Adipocyte (in vitro differentiated cells): Measurements from ENCODE around the gene CMTR1.
A peak's percentile ranks its signal among the peaks of the same experiment; 100 is the strongest.

Source experiments
- DNase-seq: peaks from one replicate; pipeline ENCODE4 v3.0.0-alpha.2; 2015; ENCODE audit warnings: low read depth
- H3K27me3 ChIP-seq: replicated peaks from 2 replicates; pipeline ENCODE4 v1.7.0; 2013; ENCODE audit warnings: mild to moderate bottlenecking, low read length, moderate library complexity; ENCODE audit not compliant: control insufficient read depth, insufficient read depth
- H3K36me3 ChIP-seq: 2 replicates; pipeline ENCODE4 v1.7.0; 2013; ENCODE audit warnings: low read length, mild to moderate bottlenecking, moderate library complexity; ENCODE audit not compliant: control insufficient read depth, insufficient read depth, severe bottlenecking
- H3K4me1 ChIP-seq: 2 replicates; pipeline ENCODE4 v1.7.0; 2013; ENCODE audit warnings: mild to moderate bottlenecking, low read length, moderate library complexity; ENCODE audit not compliant: control insufficient read depth, insufficient read depth
- H3K4me3 ChIP-seq: 2 replicates; pipeline ENCODE4 v1.7.0; 2013; ENCODE audit warnings: mild to moderate bottlenecking, low read length, moderate library complexity
- H3K9ac ChIP-seq: 2 replicates; pipeline ENCODE4 v1.7.0; 2013; ENCODE audit warnings: mild to moderate bottlenecking, low read length, moderate library complexity
- H3K9me3 ChIP-seq: 2 replicates; pipeline ENCODE4 v1.7.0; 2013; ENCODE audit warnings: mild to moderate bottlenecking, low read length, moderate library complexity; ENCODE audit not compliant: control insufficient read depth

CMTR1 gene

DNA sequence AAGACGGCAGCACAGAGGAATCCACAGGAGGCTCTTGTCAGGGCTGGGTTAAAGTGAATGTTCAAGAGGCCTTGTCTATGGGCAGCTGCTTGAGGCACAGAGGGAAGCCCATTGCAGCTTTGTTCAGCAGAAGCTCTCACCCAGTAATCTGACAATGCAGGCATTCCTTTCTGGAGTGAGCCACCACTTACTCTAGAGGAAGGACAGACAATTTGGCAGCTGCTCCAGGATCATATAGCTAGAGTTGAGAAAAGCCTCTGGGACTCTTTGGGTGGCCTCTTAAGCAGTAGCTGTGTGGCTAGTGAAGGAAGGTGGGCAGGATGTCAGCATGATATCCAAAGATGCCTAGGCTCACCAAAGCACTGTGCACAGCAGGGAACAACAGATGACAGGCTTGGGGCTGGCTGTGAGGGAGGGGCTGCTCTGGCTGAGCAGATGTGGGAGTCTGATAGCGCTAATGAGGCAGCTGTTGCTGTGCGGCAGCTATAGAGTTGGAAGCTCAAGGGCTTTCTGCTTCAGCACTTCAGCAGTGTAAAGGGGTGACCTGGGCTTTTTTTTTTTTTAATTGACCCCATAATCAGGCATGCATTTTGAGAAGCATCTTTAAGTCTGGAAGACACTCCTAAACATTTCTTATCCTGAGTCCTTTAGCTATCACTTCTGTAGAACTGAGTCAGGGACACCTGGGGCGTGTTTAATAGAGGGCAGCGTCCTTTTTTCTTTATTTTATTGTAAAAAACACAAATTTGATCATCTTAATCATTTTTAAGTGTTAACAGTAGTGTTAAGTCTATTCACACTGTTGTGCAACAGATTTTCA lies 27.2 kb downstream of the CMTR1 start:
- Histone ChIP-seq H3K9ac (no peak overlapping the region), H3K4me3 (no peak overlapping the region), H3K4me1 (peaks cover 30% of the 10 kb centered on the region), H3K27me3 (no peaks in the 10 kb centered on the region), H3K9me3 (no peaks in the 10 kb centered on the region), H3K36me3 (peaks cover 65% of the 10 kb centered on the region)
- DNase-seq, result peak; percentile 7

GRCh38 chr6:37460805-37461204 lies 27.8 kb downstream of the CMTR1 start:
- Histone ChIP-seq H3K36me3 (peaks cover 66% of the 10 kb centered on the region), H3K9me3 (no peaks in the 10 kb centered on the region), H3K4me3 (no peak overlapping the region), H3K9ac (no peak overlapping the region), H3K27me3 (no peaks in the 10 kb centered on the region), H3K4me1 (peaks cover 24% of the 10 kb centered on the region)
- no peak for DNase-seq

DNA sequence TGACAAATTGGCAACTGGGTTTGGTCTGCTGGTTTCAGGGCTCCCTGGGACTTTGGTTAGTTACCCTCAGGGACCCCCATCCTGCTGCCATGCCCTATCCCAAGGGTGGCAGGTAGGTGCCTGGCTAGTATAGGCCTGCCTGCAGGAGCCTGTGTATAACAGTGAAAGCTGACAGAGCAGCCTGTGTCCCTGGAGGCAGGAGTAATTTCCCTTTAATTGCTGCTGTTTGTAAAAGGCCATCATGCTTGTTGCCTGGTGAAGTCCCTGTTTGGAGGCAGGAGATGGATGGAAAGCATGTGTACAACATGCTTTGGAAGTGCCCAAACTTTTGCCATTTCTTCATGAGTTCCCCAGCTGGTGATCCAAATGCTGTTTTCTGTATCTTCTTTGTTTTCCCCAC lies 30.1 kb downstream of the CMTR1 start:
- Histone ChIP-seq H3K36me3 (peaks cover 79% of the 10 kb centered on the region), H3K4me3 (no peak overlapping the region), H3K27me3 (no peaks in the 10 kb centered on the region), H3K9ac (no peak overlapping the region), H3K9me3 (peaks cover 10% of the 10 kb centered on the region), H3K4me1 (peaks cover 4% of the 10 kb centered on the region)
- no peak for DNase-seq

GRCh38 chr6:37467718-37468117 lies 34.7 kb downstream of the CMTR1 start:
- no peak for DNase-seq
- peaks cover 57% of the 10 kb centered on the region for H3K36me3 ChIP-seq
- H3K4me1 ChIP-seq, result no peaks in the 10 kb centered on the region
- no peaks in the 10 kb centered on the region for H3K27me3 ChIP-seq
- no peak overlapping the region for H3K9ac ChIP-seq
- H3K9me3 ChIP-seq, result peaks cover 12% of the 10 kb centered on the region
- H3K4me3 ChIP-seq, result peak overlapping the region; percentile 34

- H3K27me3 ChIP-seq, result no peaks in the 10 kb centered on the region
- H3K9me3 ChIP-seq, result no peaks in the 10 kb centered on the region
- H3K4me1 ChIP-seq, result peaks cover 18% of the 10 kb centered on the region
- DNase-seq, result peak; percentile 72
- no peak overlapping the region for H3K9ac ChIP-seq
- peaks cover 77% of the 10 kb centered on the region for H3K36me3 ChIP-seq
- no peak overlapping the region for H3K4me3 ChIP-seq
Observed at GRCh38 chr6:37473364-37474095, 40.5 kb downstream of the CMTR1 start.

DNA sequence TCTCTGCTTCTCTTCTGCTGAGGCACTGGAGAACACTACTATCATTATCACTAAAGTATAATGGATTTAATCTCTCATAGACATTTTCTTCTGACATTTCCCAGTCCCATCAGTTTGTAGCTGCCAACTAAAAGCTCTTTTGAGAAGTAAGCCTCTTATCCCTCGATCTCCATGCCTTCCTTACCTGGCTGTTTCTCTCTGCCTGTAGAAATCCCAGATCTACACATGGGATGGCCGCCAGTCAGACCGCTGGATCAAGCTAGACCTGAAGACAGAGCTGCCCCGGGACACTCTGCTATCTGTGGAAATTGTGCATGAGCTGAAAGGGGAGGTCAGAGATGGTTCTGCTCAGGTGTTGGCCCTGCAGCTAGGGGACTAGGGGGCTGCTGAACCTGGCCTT lies 41.3 kb downstream of the CMTR1 start:
- Histone ChIP-seq H3K4me1 (peaks cover 18% of the 10 kb centered on the region), H3K4me3 (no peak overlapping the region), H3K36me3 (peaks cover 85% of the 10 kb centered on the region), H3K27me3 (no peaks in the 10 kb centered on the region), H3K9me3 (no peaks in the 10 kb centered on the region), H3K9ac (no peak overlapping the region)
- no peak for DNase-seq

DNA sequence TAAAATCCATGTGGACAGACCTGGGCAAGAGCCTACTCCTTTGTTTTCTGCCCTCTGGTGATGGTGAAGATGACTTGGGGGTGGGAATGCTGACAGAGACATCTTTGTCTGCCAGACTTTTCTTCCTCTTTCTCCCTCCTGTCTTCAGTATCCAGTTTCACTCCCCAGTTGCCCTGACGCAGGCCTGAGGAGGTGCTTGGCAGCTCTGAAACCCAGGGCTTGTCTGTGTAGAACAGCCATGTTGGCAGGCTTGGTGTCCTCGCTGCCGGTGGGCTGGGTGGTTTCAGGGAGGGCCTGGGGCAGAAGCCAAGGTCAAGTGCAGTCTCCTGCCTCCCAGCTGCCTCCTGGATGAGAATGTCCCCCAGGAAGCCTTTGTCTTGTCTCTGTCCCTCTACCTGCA lies 44.2 kb downstream of the CMTR1 start:
- H3K36me3 ChIP-seq, result peaks cover 89% of the 10 kb centered on the region
- no peak overlapping the region for H3K9ac ChIP-seq
- no peak overlapping the region for H3K4me3 ChIP-seq
- H3K27me3 ChIP-seq, result no peaks in the 10 kb centered on the region
- no peak for DNase-seq
- H3K9me3 ChIP-seq, result no peaks in the 10 kb centered on the region
- peaks cover 18% of the 10 kb centered on the region for H3K4me1 ChIP-seq

DNA sequence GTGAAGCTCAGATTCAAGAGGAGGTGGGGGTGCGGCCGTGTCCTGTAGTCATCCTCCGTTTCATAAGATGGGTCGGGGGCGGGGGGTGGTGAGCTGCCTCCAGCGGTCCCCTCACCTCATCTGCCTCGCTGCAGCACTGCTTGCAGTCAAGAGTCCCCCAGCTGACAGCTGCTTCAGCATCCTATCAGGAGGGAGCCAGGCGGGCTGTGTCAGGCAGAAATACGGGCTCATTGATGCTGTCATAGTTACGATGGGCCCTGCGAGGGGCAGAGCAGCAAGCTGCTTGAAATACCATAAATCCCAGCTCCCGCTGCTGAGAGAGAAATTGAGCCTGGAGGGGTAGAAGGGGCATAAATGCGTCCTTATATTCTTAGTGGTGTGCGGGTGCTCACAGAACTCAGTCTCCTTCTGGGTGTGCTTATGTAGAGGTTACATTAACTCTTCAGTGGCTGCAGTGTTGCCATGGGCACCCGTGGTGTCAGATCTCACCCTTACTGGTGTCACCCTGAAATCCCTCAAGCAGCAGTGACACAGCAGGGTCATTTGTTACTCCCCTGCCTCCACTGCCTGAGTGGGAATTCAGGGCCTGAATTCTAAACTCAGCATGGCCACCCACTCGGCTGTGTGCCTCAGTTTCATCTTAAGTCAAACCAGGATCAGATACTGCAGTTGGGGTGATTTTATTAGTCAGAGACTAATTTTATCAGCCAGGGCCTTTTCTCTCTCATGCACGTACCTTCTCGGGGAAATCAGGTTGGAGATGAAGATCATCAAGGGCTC lies 44.8 kb downstream of the CMTR1 start:
- Histone ChIP-seq H3K27me3 (no peaks in the 10 kb centered on the region), H3K36me3 (peaks cover 89% of the 10 kb centered on the region), H3K9me3 (no peaks in the 10 kb centered on the region), H3K4me3 (no peak overlapping the region), H3K9ac (no peak overlapping the region), H3K4me1 (peaks cover 18% of the 10 kb centered on the region)
- DNase-seq, result no peak

GRCh38 chr6:37478827-37479226 lies 45.8 kb downstream of the CMTR1 start:
- Histone ChIP-seq H3K27me3 (no peaks in the 10 kb centered on the region), H3K36me3 (peaks cover 84% of the 10 kb centered on the region), H3K9ac (no peak overlapping the region), H3K4me3 (no peak overlapping the region), H3K9me3 (no peaks in the 10 kb centered on the region), H3K4me1 (peaks cover 11% of the 10 kb centered on the region)
- DNase-seq, result no peak

DNA sequence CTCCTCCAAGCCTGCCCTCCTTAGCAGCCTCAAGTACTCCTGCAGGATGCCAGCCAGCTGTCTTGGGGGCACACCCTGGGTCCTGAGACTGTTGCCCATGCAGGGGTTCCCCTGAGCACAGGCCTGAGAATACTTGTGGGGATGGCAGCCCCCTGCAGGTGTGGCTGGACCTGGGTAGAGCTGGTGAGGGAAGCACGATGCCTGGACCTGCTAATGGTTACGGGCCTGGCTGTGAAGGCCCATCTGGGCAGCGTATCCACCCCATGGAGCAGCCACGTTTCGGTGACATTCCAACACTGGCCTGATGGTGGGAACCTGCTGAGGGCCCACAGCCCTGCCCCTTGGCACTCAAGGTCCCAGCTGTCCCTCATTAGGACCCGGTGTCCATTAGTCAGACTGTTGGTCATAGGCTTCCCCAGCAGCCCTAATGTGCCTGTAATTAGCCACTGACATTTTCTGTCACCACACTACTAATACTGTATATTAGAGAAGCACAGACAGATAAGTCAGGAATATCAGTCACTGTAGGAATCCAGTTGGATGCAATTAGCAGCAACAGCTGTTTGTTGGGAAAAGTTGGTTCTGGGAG lies 46.3 kb downstream of the CMTR1 start:
- H3K9me3 ChIP-seq, result no peaks in the 10 kb centered on the region
- H3K36me3 ChIP-seq, result peaks cover 79% of the 10 kb centered on the region
- no peak overlapping the region for H3K4me3 ChIP-seq
- no peaks in the 10 kb centered on the region for H3K27me3 ChIP-seq
- no peak overlapping the region for H3K9ac ChIP-seq
- peaks cover 11% of the 10 kb centered on the region for H3K4me1 ChIP-seq
- no peak for DNase-seq
